ENCODE results near the gene ADI1.
"Not testable (repeated sequence)": the region's sequence is repeated elsewhere in the genome, so short reads cannot be mapped to it uniquely, and the experiment has no call there.

Gene ADI1

GRCh38 chr2:3460831-3461800 is 58.2 kb downstream of the ADI1 start:
- no peak for DNase-seq

DNA sequence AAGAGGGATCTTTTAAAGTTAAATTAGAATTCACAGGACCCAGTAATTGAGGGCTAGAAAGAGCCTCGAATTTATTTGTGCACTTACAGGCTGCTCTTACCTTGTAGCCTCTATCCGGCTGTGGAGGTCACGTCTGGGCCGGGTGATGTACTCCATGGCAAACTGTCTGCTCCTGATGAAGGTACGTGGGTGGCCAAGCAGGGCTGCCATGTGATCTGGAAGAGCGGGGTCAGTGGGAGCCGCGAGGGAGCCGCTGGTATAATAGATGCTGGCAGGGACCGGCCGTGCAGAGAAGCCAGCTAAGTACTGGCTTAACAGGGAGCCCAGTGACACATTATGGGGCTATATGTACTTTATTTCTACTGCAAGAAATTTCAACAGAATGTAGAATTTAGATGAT is 59.2 kb downstream of the ADI1 start:
- DNase-seq = no peak

- no peak for DNase-seq
Observed at GRCh38 chr2:3459185-3460015, 59.9 kb downstream of the ADI1 start.

GRCh38 chr2:3458396-3459184 is 60.7 kb downstream of the ADI1 start:
- no peak for DNase-seq

- DNase-seq = no peak
Observed at GRCh38 chr2:3457524-3458395, 61.6 kb downstream of the ADI1 start.

GRCh38 chr2:3456125-3456524 is 63.2 kb downstream of the ADI1 start:
- no peak for DNase-seq

DNA sequence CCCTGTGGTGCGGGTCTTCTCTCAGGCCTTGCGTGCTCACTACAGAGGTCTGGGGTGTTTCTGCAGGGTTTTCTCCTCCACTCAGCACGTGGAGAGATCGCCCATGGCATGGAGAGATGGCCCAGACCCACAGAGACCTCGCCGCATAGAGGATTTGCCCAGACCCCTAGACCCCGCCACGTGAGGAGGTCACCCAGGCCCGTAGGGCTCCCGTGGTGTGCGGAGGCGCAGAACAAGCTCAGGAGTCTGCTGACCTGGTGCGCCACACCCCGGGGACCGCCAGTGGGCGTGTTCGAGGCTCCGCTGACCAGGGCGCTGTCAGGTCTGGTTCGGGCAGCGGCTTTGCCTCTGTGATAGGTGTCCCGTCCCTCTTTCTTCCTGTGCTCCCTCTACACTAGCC is 64.5 kb downstream of the ADI1 start:
- DNase-seq = no peak

GRCh38 chr2:3454005-3454404 is 65.3 kb downstream of the ADI1 start:
- not testable (repeated sequence) for DNase-seq

- no peak for DNase-seq
Observed at GRCh38 chr2:3453190-3453999, 65.9 kb downstream of the ADI1 start.

DNA sequence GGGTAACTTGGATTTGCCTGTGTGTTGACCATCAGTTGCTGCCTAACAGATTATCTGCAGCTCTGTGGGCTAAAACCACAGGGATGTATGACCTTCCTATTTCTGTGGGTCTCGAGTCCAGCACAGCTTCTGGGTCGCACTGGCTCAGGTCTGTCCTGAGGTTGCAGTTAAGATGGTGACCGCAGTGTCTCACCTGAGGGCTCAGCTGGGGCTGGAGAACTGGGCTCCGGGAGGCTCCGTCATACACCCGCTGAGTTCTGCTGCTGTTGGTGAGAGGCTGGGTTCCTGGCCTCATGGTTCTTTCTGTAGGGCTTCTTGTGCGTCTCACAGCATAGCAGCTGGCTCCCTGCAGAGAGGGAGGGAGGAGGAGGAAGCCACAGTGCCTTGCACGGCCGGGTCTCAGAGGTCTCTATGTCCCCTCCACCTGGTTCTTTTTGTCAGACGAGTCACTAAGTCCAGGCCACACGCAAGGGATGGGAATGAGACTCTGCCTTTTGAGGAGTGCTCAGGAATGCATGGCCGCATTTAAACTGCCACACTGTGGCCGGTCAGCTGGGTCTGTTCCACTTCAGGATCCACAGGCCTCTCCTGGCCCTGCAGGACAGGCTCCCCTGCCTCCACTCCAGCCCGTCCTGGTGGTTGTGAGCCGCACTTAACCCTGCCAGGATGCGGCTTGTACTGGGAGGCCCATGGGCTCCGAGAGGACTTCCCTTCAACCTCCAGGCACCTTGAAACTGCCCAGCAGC is 67.2 kb downstream of the ADI1 start:
- DNase-seq = no peak

DNA sequence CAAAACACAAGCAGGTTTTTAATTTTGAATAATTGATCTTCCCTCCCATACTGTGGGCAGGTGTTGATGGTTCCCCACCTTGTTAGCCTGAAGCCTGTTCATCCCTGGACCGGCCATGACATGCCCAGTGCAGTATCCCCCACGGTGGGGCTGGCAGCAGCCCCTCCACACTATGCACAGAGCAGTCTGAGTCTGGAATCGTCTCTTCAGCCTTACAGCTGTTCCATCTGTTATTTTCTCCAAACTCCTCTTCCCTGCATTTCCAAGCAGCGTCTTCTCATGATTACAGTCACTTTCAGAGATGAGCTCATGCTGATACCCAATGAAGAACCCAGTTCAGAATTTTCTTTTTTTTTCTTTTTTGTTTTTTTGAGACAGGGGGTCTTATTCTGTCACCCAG is 68.2 kb downstream of the ADI1 start:
- DNase-seq = no peak

GRCh38 chr2:3450385-3451010 is 68.8 kb downstream of the ADI1 start:
- DNase-seq = no peak

DNA sequence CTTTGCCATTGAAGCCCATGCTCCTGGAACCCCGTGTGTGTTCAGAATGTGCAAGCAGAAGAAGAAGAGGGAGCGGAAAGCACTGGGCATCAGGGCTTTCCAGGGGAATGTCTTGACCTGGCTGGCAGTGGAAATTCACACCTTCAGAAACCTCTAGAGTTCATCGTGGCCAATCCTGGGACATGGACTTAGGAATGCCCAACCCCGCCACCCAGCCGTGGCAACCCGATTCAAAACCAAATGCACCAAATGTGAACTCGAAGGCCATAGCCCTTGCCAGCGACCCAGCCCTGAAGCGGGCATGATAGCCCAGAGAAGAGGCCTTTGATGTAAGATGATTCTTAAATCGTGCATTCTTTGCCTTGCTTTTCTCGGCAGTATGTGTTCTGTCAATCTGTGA is 69.4 kb downstream of the ADI1 start:
- DNase-seq = no peak

DNA sequence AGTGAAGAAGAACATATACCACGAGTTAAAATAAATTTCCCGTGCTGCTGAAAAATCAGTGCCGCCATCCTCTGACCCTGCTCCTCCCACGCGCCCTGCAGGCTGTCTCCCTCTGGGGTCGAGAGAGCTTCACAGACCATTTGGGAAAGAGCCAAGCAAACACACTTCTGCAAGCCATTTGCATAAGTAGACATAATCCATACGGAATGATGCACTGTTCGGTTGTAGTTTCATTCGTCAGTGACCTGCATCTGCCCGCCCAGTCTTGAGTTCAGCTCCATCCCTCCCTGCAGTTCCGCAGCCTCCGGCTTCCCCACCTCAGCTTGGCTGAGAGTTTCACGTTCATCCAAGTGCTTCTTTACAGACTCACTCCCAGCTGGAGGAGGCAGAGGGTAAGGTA is 70.2 kb downstream of the ADI1 start:
- no peak for DNase-seq

DNA sequence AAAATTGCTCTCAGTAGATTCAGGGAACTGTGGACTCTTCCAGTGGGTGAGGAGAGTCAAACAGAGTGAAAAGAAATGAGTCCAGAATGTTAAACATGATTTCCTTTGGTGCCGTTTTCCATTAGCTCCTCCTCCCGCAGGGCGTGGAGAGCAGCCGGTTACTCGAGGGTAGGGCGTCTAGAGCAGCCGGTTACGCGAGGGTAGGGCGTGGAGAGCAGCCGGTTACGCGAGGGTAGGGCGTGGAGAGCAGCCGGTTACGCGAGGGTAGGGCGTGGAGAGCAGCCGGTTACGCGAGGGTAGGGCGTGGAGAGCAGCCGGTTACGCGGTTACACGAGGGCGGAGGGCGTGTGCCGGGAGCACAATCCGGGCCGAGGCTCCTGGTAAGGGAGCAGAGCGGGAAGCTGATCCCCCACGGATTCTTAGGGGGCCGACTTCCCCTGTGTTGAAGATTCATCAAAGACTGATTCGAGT is 70.9 kb downstream of the ADI1 start:
- not testable (repeated sequence) for DNase-seq

DNA sequence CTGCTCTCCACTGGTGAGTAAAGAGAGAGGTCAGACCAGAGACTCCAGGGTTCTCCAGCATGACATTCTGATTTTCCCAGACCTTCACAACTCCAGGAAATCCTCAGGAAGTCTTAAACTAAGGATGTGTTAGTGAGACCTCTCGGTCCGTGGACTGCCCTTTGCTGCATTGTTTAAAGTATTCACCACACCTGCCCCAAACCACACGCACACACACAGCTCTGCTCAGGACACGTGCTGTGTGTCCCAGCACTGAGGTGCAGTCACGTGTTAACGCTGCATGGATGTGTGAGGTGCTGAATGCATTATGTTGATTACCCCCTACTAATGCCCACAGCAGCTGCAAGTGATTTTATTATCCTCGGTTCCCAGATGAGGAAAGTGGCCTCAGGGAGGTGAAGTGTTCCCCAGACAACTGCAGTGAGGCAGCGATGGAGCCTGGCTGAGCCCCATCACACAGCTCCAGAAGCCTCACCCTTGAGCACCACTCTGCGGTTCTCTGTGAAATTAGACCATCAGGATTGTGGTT is 71.5 kb downstream of the ADI1 start:
- no peak for DNase-seq

Measured in NCI-H1436 treated with DMSO at 0.1 percent for 48 hours (cell line).